ENCODE measurements around the gene RPS6KA5. TPM values are rescaled to one million over a fixed set of nuclear protein-coding genes. Genes with fewer than 3 reads are reported as not detected.

The RPS6KA5 gene
- total RNA-seq, 2 donors from 2014 or later = 3.3 to 5.1 TPM

DNA sequence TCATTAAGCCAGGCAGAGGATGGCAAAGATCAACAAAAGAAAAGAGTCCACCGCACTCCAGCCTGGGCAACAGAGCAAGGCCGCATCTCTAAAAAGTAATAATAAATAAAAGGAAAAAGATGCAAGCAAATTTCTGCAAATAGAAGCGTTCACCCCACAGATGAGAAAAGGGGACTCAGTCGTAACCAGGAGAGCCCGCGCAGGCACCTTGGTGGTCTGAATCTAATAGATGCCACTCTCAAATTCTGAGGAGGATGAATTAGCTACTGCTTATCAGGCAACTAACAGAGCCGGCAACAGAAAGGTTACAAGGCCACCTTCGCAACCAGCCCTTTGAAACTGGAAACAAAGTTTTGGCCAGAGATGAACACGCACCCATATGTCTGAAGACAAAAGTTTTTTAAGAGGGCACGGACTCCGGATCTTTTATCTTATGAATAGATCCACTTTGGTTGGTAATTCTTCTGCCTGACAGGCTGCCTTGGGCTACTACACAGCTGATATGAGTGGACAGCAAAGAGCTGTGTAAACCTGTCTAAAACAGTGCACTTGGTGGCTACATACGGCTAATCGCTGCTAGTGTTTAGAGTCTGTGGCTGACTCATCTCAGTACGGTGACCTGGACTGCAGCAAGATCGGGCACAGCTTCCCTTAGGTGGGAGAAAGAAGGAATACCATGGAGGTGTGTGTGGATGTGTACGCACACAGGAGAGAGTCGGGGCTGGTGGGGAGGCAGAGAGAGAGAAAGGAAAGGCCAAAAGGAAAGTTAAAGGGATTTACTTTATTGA lies 211.3 kb downstream of the RPS6KA5 start:
- Mint-ChIP-seq H3K27me3 (ENCODE audit: insufficient read depth) (no peaks in the 10 kb centered on the region), H3K4me3 (no peak overlapping the region), H3K9me3 (no peaks in the 10 kb centered on the region), H3K27ac (peak overlapping the region; percentile 42), H3K4me1 (peaks cover 2% of the 10 kb centered on the region), H3K36me3 (ENCODE audit: low read depth) (no peaks in the 10 kb centered on the region)
- 95% methylated on average over 14 to 17 of the region's 17 CpGs for WGBS, 2 experiments (ENCODE audit: insufficient coverage in 1 of 2, insufficient read length in 1 of 2)
- DNase-seq = no peak
- H3K9ac ChIP-seq (ENCODE audit: extremely low read depth, low read length, poor library complexity, severe bottlenecking) = no peak overlapping the region
- TF ChIP-seq, protein P1, sequence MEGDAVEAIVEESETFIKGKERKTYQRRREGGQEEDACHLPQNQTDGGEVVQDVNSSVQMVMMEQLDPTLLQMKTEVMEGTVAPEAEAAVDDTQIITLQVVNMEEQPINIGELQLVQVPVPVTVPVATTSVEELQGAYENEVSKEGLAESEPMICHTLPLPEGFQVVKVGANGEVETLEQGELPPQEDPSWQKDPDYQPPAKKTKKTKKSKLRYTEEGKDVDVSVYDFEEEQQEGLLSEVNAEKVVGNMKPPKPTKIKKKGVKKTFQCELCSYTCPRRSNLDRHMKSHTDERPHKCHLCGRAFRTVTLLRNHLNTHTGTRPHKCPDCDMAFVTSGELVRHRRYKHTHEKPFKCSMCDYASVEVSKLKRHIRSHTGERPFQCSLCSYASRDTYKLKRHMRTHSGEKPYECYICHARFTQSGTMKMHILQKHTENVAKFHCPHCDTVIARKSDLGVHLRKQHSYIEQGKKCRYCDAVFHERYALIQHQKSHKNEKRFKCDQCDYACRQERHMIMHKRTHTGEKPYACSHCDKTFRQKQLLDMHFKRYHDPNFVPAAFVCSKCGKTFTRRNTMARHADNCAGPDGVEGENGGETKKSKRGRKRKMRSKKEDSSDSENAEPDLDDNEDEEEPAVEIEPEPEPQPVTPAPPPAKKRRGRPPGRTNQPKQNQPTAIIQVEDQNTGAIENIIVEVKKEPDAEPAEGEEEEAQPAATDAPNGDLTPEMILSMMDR (conservative IDR thresholded peaks at IDR 0.05) = no peak
- H3K27ac ChIP-seq (ENCODE audit: low read depth, low read length) = no peak overlapping the region
- H3K4me3 ChIP-seq (ENCODE audit: low read length) = no peak overlapping the region
- H3K27me3 ChIP-seq (ENCODE audit: control insufficient read depth, insufficient read depth, low read length, poor library complexity, severe bottlenecking) = no peaks in the 10 kb centered on the region
- no peaks in the 10 kb centered on the region for H3K4me1 ChIP-seq (ENCODE audit: control insufficient read depth, insufficient read depth, low read length)
- H3K9me3 ChIP-seq (ENCODE audit: control insufficient read depth, low read length) = no peaks in the 10 kb centered on the region
- no peaks in the 10 kb centered on the region for H3K36me3 ChIP-seq (ENCODE audit: control insufficient read depth, insufficient read depth, low read length)

DNA sequence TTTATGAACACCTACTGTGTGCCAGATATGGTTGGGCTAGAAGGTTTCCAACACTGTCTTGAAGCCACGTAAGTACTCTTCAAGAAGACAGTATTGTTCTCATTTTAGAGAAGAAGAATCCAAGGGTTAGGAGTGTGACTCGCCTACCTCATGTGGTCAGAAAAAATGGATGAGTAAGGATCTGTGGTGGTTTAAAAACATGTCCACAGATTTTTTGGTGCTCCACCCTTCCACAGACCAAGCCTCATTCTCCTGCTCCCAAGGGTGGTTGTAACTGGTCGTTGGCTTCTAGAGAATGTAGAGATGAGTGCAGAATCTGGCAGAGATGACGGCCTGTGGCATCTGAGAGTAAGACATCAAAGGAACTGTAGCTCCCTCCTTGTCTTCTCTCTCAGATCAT lies 213.9 kb downstream of the RPS6KA5 start:
- Histone ChIP-seq H3K4me1 (ENCODE audit: control insufficient read depth, insufficient read depth, low read length) (no peaks in the 10 kb centered on the region), H3K27me3 (ENCODE audit: control insufficient read depth, insufficient read depth, low read length, poor library complexity, severe bottlenecking) (no peaks in the 10 kb centered on the region), H3K4me3 (ENCODE audit: low read length) (no peak overlapping the region), H3K27ac (ENCODE audit: low read depth, low read length) (no peak overlapping the region), H3K36me3 (ENCODE audit: control insufficient read depth, insufficient read depth, low read length) (no peaks in the 10 kb centered on the region), H3K9ac (ENCODE audit: extremely low read depth, low read length, poor library complexity, severe bottlenecking) (no peak overlapping the region), H3K9me3 (ENCODE audit: control insufficient read depth, low read length) (no peaks in the 10 kb centered on the region)
- H3K27me3 Mint-ChIP-seq (ENCODE audit: insufficient read depth) = no peaks in the 10 kb centered on the region
- H3K27ac Mint-ChIP-seq = no peak overlapping the region
- no peaks in the 10 kb centered on the region for H3K36me3 Mint-ChIP-seq (ENCODE audit: low read depth)
- H3K9me3 Mint-ChIP-seq = no peaks in the 10 kb centered on the region
- 77 to 96% methylated on average over 3 to 4 of the region's 4 CpGs for WGBS, 2 experiments (ENCODE audit: insufficient coverage in 1 of 2, insufficient read length in 1 of 2)
- TF ChIP-seq, protein P1 (conservative IDR thresholded peaks at IDR 0.05) = no peak
- no peak overlapping the region for H3K4me3 Mint-ChIP-seq
- DNase-seq = no peak
- H3K4me1 Mint-ChIP-seq = peaks cover 2% of the 10 kb centered on the region

DNA sequence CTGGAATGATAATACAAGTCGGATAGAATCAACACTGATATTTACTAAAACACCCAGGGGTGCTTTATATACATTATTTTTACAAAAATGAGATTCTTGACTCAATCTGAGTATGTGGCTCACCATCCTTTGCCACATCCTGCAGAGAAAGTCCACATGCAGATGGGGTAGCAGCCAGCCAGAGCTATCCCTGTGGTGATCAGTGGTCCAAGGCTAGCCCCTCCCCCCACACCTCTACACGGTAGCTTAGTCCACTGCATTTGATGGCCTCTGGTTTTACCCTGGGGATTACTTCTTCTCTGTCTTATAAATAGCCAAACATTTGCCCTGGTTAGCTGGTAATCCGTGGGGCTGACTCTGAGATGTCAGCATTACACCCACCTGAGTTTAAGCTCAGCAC lies 216.1 kb downstream of the RPS6KA5 start:
- DNase-seq = no peak
- no peaks in the 10 kb centered on the region for H3K27me3 Mint-ChIP-seq (ENCODE audit: insufficient read depth)
- H3K4me1 Mint-ChIP-seq = no peaks in the 10 kb centered on the region
- 65% methylated on average over 3 of the region's 3 CpGs; no CpG with 5 or more reads in 1 of the 2 experiments for WGBS, 2 experiments (ENCODE audit: insufficient coverage in 1 of 2, insufficient read length in 1 of 2)
- no peak overlapping the region for H3K9ac ChIP-seq (ENCODE audit: extremely low read depth, low read length, poor library complexity, severe bottlenecking)
- no peaks in the 10 kb centered on the region for H3K27me3 ChIP-seq (ENCODE audit: control insufficient read depth, insufficient read depth, low read length, poor library complexity, severe bottlenecking)
- no peak overlapping the region for H3K27ac ChIP-seq (ENCODE audit: low read depth, low read length)
- H3K9me3 ChIP-seq (ENCODE audit: control insufficient read depth, low read length) = no peaks in the 10 kb centered on the region
- H3K4me1 ChIP-seq (ENCODE audit: control insufficient read depth, insufficient read depth, low read length) = no peaks in the 10 kb centered on the region
- H3K4me3 ChIP-seq (ENCODE audit: low read length) = no peak overlapping the region
- no peak overlapping the region for H3K4me3 Mint-ChIP-seq
- H3K36me3 Mint-ChIP-seq (ENCODE audit: low read depth) = no peaks in the 10 kb centered on the region
- TF ChIP-seq, protein P1 (conservative IDR thresholded peaks at IDR 0.05) = no peak
- H3K36me3 ChIP-seq (ENCODE audit: control insufficient read depth, insufficient read depth, low read length) = no peaks in the 10 kb centered on the region
- H3K27ac Mint-ChIP-seq = no peak overlapping the region
- no peaks in the 10 kb centered on the region for H3K9me3 Mint-ChIP-seq

All from endodermal cell (in vitro differentiated cells).